ENCODE data around the gene COX20.

Gene COX20

DNA sequence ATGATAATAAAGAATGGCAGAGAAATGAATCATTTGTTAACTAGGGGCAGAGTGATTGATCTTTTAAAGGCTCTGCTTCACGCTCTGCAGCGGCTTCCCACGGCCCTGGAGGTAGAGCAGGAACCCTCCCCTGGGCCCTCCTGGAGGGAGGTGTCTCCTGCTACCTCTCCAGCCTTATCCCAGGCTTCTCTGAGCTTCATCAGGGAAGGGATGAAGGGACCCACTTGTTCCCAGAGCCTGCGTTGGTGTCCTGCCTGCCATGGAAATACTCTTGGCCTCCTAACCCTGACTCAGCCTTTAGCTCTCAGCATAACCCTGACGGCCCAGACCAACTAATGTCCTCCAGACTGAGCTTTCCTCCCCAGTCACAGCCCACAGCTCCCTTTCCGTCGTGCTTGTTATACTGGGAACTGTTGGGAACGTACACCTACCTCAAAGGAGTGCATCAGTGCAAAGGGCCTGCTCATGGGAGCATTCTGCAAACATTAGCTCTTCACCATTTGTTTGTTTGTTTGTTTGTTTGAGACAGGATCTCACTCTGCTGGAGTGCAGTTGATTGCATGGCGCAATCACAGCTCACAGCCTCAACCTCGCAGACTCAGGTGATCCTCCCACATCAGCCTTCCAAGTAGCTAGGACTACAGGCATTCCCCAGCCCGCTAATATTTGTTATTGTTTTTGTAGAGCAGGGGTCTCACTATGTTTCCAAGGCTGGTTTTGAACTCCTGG is 46.3 kb downstream of the COX20 start:
- DNase-seq = no peak

DNA sequence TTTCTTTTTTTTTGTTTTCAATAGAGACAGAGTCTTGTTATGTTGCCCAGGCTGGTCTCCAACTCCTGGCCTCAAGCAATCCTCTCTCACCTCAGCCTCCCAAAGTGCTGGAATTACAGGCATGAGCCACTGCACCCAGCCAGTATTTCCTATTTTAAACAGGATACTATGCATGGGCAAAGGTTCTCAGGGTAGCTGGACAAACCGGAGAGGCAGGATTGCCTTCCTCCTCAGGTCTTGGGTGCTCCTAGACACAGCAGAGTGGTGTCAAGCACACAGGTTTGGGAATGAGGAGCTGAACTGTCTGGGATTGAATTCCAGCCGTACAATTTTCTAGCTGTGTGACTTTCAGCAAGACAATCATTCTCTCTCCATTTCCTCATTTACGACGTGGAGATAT is 51.8 kb downstream of the COX20 start:
- no peak for DNase-seq

DNA sequence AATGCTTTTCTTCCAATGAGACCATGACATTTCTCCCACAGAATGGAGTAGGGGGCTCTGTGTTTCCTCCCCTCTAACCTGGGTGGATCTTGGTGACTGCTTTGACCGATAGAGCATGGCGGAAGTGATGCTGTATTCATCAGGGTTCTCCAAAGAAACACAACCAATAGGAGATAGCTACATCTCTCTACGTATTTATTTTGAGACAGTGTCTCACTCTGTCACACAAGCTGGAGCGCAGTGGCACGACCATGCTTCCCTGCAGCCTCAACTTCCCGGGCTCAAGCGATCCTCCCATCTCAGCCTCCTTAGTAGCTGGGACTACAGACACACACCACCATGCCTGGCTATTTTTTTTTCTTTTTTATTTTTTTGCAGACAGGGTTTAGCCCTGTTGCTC is 58.4 kb downstream of the COX20 start:
- no peak for DNase-seq
